ENCODE results near the gene TXN2. TPM values are rescaled to one million over a fixed set of nuclear protein-coding genes. Genes with fewer than 3 reads are reported as not detected.

Gene TXN2
- total RNA-seq, 1 donor from 2014 or later: 70.0 TPM

GRCh38 chr22:36467042-36467810, 14.2 kb downstream of the TXN2 start:
- Mint-ChIP-seq H3K4me3 (ENCODE audit: unreplicated experiment) (no peak overlapping the region), H3K4me1 (ENCODE audit: unreplicated experiment) (peaks cover 69% of the 10 kb centered on the region), H3K27ac (ENCODE audit: unreplicated experiment) (peak overlapping the region; percentile 93), H3K27me3 (ENCODE audit: unreplicated experiment) (no peaks in the 10 kb centered on the region), H3K9me3 (ENCODE audit: unreplicated experiment) (no peaks in the 10 kb centered on the region), H3K36me3 (ENCODE audit: unreplicated experiment) (peaks cover 5% of the 10 kb centered on the region)
- TF ChIP-seq CTCF (IDR thresholded peaks at IDR 0.05): no peak
- DNase-seq (ENCODE audit: extremely low spot score, unreplicated experiment): no peak

- no peak for DNase-seq (ENCODE audit: extremely low spot score, unreplicated experiment)
- no peaks in the 10 kb centered on the region for H3K36me3 Mint-ChIP-seq (ENCODE audit: unreplicated experiment)
- no peak for TF ChIP-seq CTCF (IDR thresholded peaks at IDR 0.05)
- no peaks in the 10 kb centered on the region for H3K9me3 Mint-ChIP-seq (ENCODE audit: unreplicated experiment)
- H3K4me1 Mint-ChIP-seq (ENCODE audit: unreplicated experiment): peaks cover 72% of the 10 kb centered on the region
- H3K27ac Mint-ChIP-seq (ENCODE audit: unreplicated experiment): peak overlapping the region; percentile 93
- no peak overlapping the region for H3K4me3 Mint-ChIP-seq (ENCODE audit: unreplicated experiment)
- no peaks in the 10 kb centered on the region for H3K27me3 Mint-ChIP-seq (ENCODE audit: unreplicated experiment)
These were observed 15.2 kb downstream of the TXN2 start for GRCh38 chr22:36466258-36466657.

DNA sequence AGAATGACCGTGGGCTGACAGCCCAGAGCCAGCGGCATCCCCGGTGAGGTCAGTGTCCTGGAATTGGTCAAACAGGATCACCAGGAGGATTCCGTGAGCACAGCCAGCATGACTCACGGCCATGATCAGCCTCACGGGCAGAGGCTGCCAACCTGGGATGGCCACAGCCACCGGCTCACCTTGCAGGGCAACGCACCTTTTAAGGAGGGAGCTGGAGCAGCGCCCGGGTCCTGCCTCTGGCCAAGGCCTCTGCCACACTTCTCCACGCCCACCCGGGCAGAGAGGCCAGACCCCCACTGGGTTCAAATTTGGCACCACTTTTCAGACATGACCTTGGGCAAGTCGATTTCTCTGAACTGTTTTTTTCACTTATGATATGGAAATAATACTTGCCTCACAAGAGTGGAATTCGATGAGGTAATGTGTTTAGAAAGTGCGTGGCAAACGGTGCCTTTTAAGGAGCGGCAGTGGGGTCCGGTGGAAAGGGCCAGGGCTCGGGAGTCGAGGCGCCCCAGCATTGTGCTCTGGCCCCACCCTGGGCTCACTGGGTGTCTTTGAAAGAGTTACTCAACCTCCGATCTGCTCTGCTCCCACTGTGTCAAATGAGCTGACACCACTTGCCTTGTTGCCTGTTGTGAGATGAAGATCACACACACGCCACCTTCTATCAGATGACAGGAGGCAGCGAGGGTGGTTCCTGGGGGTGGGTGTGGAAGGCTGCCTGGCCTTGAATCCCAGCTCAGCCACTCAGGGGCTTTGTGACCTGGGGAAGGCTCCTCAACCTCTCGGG, 16.0 kb downstream of the TXN2 start:
- DNase-seq (ENCODE audit: extremely low spot score, unreplicated experiment): no peak
- no peaks in the 10 kb centered on the region for H3K9me3 Mint-ChIP-seq (ENCODE audit: unreplicated experiment)

DNA sequence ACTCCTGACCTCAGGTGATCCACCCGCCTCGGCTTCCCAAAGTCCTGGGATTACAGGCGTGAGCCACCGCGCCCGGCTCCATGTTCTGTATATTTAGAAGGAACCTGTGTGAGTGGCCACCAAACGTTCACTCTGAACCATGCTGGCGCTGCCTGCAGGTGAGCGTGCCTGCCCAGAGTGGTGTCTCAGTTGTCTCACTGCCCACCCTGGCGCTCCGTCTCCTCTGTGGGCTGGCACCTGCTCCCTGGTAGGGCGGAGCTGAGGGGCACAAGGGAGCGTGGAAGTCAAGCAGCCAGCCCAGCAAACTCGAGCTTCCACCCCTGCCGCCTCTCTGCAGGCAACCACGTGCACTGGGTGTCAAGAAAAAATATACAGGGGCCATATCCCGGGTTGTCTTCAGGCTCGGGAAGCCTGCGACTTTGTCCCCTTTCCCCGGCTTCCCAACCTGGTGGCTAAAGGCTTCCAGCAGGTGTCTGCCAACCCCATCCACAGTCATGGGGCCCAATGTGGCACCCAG, 16.7 kb downstream of the TXN2 start:
- H3K4me3 Mint-ChIP-seq (ENCODE audit: unreplicated experiment): no peak overlapping the region
- no peak for DNase-seq (ENCODE audit: extremely low spot score, unreplicated experiment)
- H3K27me3 Mint-ChIP-seq (ENCODE audit: unreplicated experiment): no peaks in the 10 kb centered on the region
- H3K27ac Mint-ChIP-seq (ENCODE audit: unreplicated experiment): peak overlapping the region; percentile 93
- H3K4me1 Mint-ChIP-seq (ENCODE audit: unreplicated experiment): peaks cover 63% of the 10 kb centered on the region
- no peaks in the 10 kb centered on the region for H3K9me3 Mint-ChIP-seq (ENCODE audit: unreplicated experiment)
- H3K36me3 Mint-ChIP-seq (ENCODE audit: unreplicated experiment): no peaks in the 10 kb centered on the region
- no peak for TF ChIP-seq CTCF (IDR thresholded peaks at IDR 0.05)

More for the DNA sequence above, 16.0 kb downstream of the TXN2 start:
- H3K4me1 Mint-ChIP-seq (ENCODE audit: unreplicated experiment): peaks cover 70% of the 10 kb centered on the region
- peak overlapping the region; percentile 93 for H3K27ac Mint-ChIP-seq (ENCODE audit: unreplicated experiment)
- TF ChIP-seq CTCF (IDR thresholded peaks at IDR 0.05): no peak
- H3K4me3 Mint-ChIP-seq (ENCODE audit: unreplicated experiment): no peak overlapping the region
- no peaks in the 10 kb centered on the region for H3K27me3 Mint-ChIP-seq (ENCODE audit: unreplicated experiment)
- H3K36me3 Mint-ChIP-seq (ENCODE audit: unreplicated experiment): no peaks in the 10 kb centered on the region

GRCh38 chr22:36463783-36464184, 17.7 kb downstream of the TXN2 start:
- TF ChIP-seq CTCF (IDR thresholded peaks at IDR 0.05): no peak
- Mint-ChIP-seq H3K27ac (ENCODE audit: unreplicated experiment) (no peak overlapping the region), H3K4me3 (ENCODE audit: unreplicated experiment) (no peak overlapping the region), H3K36me3 (ENCODE audit: unreplicated experiment) (no peaks in the 10 kb centered on the region), H3K27me3 (ENCODE audit: unreplicated experiment) (no peaks in the 10 kb centered on the region), H3K4me1 (ENCODE audit: unreplicated experiment) (peaks cover 63% of the 10 kb centered on the region), H3K9me3 (ENCODE audit: unreplicated experiment) (no peaks in the 10 kb centered on the region)
- DNase-seq (ENCODE audit: extremely low spot score, unreplicated experiment): no peak
